ENCODE measurements around the gene PRSS50. TPM values are rescaled to one million over a fixed set of nuclear protein-coding genes. Genes with fewer than 3 reads are reported as not detected.
A peak's percentile ranks its signal among the peaks of the same experiment; 100 is the strongest.
"Not testable (repeated sequence)": the region's sequence is repeated elsewhere in the genome, so short reads cannot be mapped to it uniquely, and the experiment has no call there.

PRSS50 gene
- total RNA-seq, 1 experiment from 2014 or later: 0.70 TPM

DNA sequence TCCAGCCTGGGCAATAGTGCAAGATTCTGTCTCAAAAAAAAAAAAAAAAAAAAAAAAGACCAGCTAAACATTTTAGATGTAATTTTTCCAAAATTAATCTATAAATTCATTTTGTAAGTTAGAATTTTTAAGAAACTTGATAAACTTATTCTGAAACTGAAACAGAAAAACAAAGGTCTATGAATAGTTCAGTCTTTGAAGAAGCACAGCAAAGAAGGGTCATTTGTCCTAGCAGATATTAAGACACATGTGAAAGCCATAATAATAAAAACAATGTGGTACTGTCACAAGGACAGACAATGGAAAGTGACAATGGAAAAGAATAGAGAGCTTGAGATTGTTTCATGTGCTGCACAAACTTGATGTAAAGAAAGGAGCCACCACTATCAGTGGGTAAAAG is 29.0 kb upstream of the PRSS50 start:
- CTCF ChIA-PET: no interaction called here
- Mint-ChIP-seq H3K4me3 (no peak overlapping the region), H3K9me3 (no peaks in the 10 kb centered on the region), H3K36me3 (no peaks in the 10 kb centered on the region), H3K4me1 (peaks cover 10% of the 10 kb centered on the region; the same call in 1 of the 2 replicates), H3K27ac (no peak overlapping the region), H3K27me3 (ENCODE audit: low read depth) (no peaks in the 10 kb centered on the region; the same call in 1 of the 2 replicates)
- TF ChIP-seq, protein P1, sequence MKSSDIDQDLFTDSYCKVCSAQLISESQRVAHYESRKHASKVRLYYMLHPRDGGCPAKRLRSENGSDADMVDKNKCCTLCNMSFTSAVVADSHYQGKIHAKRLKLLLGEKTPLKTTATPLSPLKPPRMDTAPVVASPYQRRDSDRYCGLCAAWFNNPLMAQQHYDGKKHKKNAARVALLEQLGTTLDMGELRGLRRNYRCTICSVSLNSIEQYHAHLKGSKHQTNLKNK (CRISPR knock-in tag; IDR thresholded peaks at IDR 0.05): no peak
- TF ChIP-seq NR1H2 (CRISPR knock-in tag; IDR thresholded peaks at IDR 0.05) (no peak), TCF7 (CRISPR knock-in tag; IDR thresholded peaks at IDR 0.05; ENCODE audit: low read depth) (no peak), FOXP1 (CRISPR knock-in tag; IDR thresholded peaks at IDR 0.05; ENCODE audit: borderline replicate concordance) (no peak), SOX15 (CRISPR knock-in tag; IDR thresholded peaks at IDR 0.05) (no peak), ZNF423 (CRISPR knock-in tag; IDR thresholded peaks at IDR 0.05) (no peak), EMX1 (CRISPR knock-in tag; IDR thresholded peaks at IDR 0.05) (no peak), TP53 (CRISPR knock-in tag; IDR thresholded peaks at IDR 0.05) (no peak), GABPB1 (CRISPR knock-in tag; IDR thresholded peaks at IDR 0.05) (no peak)
- TF ChIP-seq, protein P2, sequence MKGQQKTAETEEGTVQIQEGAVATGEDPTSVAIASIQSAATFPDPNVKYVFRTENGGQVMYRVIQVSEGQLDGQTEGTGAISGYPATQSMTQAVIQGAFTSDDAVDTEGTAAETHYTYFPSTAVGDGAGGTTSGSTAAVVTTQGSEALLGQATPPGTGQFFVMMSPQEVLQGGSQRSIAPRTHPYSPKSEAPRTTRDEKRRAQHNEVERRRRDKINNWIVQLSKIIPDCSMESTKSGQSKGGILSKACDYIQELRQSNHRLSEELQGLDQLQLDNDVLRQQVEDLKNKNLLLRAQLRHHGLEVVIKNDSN (CRISPR knock-in tag; IDR thresholded peaks at IDR 0.05): no peak
- TF ChIP-seq, protein P3, sequence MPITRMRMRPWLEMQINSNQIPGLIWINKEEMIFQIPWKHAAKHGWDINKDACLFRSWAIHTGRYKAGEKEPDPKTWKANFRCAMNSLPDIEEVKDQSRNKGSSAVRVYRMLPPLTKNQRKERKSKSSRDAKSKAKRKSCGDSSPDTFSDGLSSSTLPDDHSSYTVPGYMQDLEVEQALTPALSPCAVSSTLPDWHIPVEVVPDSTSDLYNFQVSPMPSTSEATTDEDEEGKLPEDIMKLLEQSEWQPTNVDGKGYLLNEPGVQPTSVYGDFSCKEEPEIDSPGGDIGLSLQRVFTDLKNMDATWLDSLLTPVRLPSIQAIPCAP (CRISPR knock-in tag; IDR thresholded peaks at IDR 0.05): no peak
- TF ChIP-seq, protein P4, sequence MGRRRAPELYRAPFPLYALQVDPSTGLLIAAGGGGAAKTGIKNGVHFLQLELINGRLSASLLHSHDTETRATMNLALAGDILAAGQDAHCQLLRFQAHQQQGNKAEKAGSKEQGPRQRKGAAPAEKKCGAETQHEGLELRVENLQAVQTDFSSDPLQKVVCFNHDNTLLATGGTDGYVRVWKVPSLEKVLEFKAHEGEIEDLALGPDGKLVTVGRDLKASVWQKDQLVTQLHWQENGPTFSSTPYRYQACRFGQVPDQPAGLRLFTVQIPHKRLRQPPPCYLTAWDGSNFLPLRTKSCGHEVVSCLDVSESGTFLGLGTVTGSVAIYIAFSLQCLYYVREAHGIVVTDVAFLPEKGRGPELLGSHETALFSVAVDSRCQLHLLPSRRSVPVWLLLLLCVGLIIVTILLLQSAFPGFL (CRISPR knock-in tag; IDR thresholded peaks at IDR 0.05; ENCODE audit: borderline replicate concordance): no peak
- TF ChIP-seq, protein P5, sequence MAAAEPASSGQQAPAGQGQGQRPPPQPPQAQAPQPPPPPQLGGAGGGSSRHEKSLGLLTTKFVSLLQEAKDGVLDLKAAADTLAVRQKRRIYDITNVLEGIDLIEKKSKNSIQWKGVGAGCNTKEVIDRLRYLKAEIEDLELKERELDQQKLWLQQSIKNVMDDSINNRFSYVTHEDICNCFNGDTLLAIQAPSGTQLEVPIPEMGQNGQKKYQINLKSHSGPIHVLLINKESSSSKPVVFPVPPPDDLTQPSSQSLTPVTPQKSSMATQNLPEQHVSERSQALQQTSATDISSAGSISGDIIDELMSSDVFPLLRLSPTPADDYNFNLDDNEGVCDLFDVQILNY (CRISPR knock-in tag; IDR thresholded peaks at IDR 0.05): no peak
- POLR2A ChIA-PET: no interaction called here
- DNase-seq (ENCODE audit: low spot score) (no peak), ATAC-seq (no peak)

DNA sequence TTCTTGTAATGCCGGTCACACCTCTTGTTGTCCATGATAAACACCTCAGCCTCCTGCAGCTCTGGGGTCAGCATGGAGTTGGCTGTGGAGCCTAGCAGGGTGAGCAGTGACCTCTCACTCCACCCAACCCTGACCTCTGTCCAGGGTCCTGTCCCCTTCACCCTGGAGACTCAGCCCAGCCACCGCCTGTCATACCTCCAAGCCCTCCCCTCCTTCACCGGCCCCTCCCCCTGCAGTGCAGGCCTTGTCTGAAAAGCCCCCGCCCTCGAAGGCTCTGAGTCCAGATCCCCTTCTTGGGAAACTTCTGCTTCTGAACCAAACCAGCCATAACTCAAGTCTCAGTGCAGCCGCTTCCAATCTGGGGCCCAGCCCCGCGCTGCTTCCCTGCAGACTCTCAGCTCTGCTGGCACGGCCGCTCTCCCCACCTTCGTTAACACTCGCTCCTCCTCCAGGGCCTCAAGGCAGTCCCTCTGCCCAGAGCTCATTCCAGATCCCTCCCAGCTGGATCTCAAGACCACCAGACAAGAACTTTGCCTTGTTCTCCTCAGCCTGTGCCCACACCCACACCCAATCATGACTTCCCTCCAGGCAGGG is 25.4 kb upstream of the PRSS50 start:
- DNase-seq (ENCODE audit: low spot score): no peak
- peaks cover 6% of the 10 kb centered on the region for H3K9me3 Mint-ChIP-seq
- ChIA-PET POLR2A (no interaction called here), CTCF (no interaction called here)
- ATAC-seq: peak; percentile 86
- H3K4me3 Mint-ChIP-seq: no peak overlapping the region
- no peak overlapping the region for H3K27ac Mint-ChIP-seq
- TF ChIP-seq, protein P6, sequence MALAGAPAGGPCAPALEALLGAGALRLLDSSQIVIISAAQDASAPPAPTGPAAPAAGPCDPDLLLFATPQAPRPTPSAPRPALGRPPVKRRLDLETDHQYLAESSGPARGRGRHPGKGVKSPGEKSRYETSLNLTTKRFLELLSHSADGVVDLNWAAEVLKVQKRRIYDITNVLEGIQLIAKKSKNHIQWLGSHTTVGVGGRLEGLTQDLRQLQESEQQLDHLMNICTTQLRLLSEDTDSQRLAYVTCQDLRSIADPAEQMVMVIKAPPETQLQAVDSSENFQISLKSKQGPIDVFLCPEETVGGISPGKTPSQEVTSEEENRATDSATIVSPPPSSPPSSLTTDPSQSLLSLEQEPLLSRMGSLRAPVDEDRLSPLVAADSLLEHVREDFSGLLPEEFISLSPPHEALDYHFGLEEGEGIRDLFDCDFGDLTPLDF (CRISPR knock-in tag; IDR thresholded peaks at IDR 0.05): no peak
- TF ChIP-seq, protein P7, sequence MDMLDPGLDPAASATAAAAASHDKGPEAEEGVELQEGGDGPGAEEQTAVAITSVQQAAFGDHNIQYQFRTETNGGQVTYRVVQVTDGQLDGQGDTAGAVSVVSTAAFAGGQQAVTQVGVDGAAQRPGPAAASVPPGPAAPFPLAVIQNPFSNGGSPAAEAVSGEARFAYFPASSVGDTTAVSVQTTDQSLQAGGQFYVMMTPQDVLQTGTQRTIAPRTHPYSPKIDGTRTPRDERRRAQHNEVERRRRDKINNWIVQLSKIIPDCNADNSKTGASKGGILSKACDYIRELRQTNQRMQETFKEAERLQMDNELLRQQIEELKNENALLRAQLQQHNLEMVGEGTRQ (CRISPR knock-in tag; IDR thresholded peaks at IDR 0.05): no peak
- TF ChIP-seq ATF1 (CRISPR knock-in tag; IDR thresholded peaks at IDR 0.05) (no peak), JUN (CRISPR knock-in tag; IDR thresholded peaks at IDR 0.05) (no peak), EMX1 (CRISPR knock-in tag; IDR thresholded peaks at IDR 0.05) (no peak), TCF7 (CRISPR knock-in tag; IDR thresholded peaks at IDR 0.05; ENCODE audit: low read depth) (no peak), ZNF121 (CRISPR knock-in tag; IDR thresholded peaks at IDR 0.05) (no peak), FOXK1 (CRISPR knock-in tag; IDR thresholded peaks at IDR 0.05) (no peak)
- TF ChIP-seq, protein P8, sequence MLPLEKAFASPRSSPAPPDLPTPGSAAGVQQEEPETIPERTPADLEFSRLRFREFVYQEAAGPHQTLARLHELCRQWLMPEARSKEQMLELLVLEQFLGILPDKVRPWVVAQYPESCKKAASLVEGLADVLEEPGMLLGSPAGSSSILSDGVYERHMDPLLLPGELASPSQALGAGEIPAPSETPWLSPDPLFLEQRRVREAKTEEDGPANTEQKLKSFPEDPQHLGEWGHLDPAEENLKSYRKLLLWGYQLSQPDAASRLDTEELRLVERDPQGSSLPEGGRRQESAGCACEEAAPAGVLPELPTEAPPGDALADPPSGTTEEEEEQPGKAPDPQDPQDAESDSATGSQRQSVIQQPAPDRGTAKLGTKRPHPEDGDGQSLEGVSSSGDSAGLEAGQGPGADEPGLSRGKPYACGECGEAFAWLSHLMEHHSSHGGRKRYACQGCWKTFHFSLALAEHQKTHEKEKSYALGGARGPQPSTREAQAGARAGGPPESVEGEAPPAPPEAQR (CRISPR knock-in tag; IDR thresholded peaks at IDR 0.05): no peak
- H3K27me3 Mint-ChIP-seq (ENCODE audit: low read depth): no peaks in the 10 kb centered on the region
- H3K36me3 Mint-ChIP-seq: no peaks in the 10 kb centered on the region
- H3K4me1 Mint-ChIP-seq: peaks cover 4% of the 10 kb centered on the region; the same call in 1 of the 2 replicates

DNA sequence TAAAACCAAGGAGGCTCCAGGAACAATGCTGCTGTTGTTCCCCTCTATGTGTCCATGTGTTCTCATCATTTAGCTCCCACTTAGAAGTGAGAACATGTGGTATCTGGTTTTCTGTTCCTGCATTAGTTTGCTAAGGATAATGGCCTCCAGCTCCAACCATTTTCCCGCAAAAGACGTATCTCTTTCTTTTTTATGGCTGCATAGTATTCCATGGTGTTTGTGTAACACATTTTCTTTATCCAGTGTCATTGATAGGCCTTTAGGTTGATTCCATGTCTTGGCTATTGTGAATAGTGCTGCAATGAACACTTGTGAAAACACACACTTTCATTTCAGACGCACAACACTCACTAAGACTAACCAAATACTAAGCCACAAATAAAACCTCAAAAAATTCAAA is 21.9 kb upstream of the PRSS50 start:
- DNase-seq (ENCODE audit: low spot score); CTCF ChIA-PET; H3K4me3 Mint-ChIP-seq; H3K4me1 Mint-ChIP-seq; H3K27ac Mint-ChIP-seq; H3K36me3 Mint-ChIP-seq; POLR2A ChIA-PET; ATAC-seq; H3K27me3 Mint-ChIP-seq (ENCODE audit: low read depth); H3K9me3 Mint-ChIP-seq: not testable (repeated sequence)
